Sigmoid colon (tissue), 3 donors: ENCODE results near the gene TNIK.

Experiments used
- CTCF ChIP-seq, 4 experiments: fragments of 450-650 bp in 3 of 4; fragments of 200-600 bp in 1 of 4; IDR thresholded peaks; one replicate each; pipeline ENCODE4 v1.5.1; 2016 to 2019; ENCODE audit warnings: antibody characterized with exemption in 4 of 4, mild to moderate bottlenecking in 3 of 4, moderate library complexity in 2 of 4
- POLR2A ChIP-seq, 2 donors: fragments of 450-650 bp; IDR thresholded peaks; one replicate each; pipeline ENCODE4 v1.6.1; 2016; ENCODE audit warnings: antibody characterized with exemption in 2 of 2, mild to moderate bottlenecking in 2 of 2, moderate library complexity in 2 of 2

- TF ChIP-seq POLR2A (IDR thresholded peaks at IDR 0.05) (no peak), CTCF (IDR thresholded peaks at IDR 0.05) (no peak)
Observed at GRCh38 chr3:171140246-171140645, 320.0 kb downstream of the TNIK start.
